Panc1 (cell line): ENCODE results near the gene ZNF107. TPM values are rescaled to one million over a fixed set of nuclear protein-coding genes. Genes with fewer than 3 reads are reported as not detected.

ENCODE experiments used
- ATAC-seq: fragments of 200-7000 bp; cut with Tn5 transposase; 2 replicates; pipeline ENCODE4 v1.9.1; 2020; ENCODE audit warnings: mild to moderate bottlenecking, moderate library complexity
- BruUV-seq: library from RNA; stranded (reverse); fragments of 400-500 nt; replicated peaks from 2 replicates; lab custom pipeline; 2021; lab: Mats Ljungman, UMichigan
- CTCF ChIA-PET: fragments of 300-600 bp; sonication (Branson Sonifier 250); formaldehyde crosslinking; loops from one replicate; lab custom pipeline; 2022; ENCODE audit warnings: antibody characterized with exemption; lab: Charles Lee
- POLR2A ChIA-PET: fragments of 300-600 bp; sonication (Branson Sonifier 250); formaldehyde crosslinking; loops from one replicate; lab custom pipeline; 2022; ENCODE audit warnings: antibody characterized with exemption; lab: Charles Lee
- DNase-seq: peaks from one replicate; pipeline ENCODE4 v3.0.0-alpha.2; 2010; ENCODE audit warnings: low read depth, low spot score
- H3K27ac ChIP-seq: 2 replicates; pipeline ENCODE4 v1.5.1; 2011; ENCODE audit warnings: mild to moderate bottlenecking, low read length, inconsistent platforms
- H3K27me3 ChIP-seq: fragments of 200-500 bp; sonication (Bioruptor generic); 2 replicates; pipeline ENCODE4 v1.6.0; 2014; ENCODE audit warnings: low read length, inconsistent platforms; ENCODE audit not compliant: control insufficient read depth, insufficient read depth
- H3K36me3 ChIP-seq: fragments of 200-500 bp; sonication (Bioruptor generic); 2 replicates; pipeline ENCODE4 v1.5.1; 2014; ENCODE audit warnings: inconsistent platforms, mild to moderate bottlenecking, low read length, moderate library complexity; ENCODE audit not compliant: control insufficient read depth, insufficient read depth
- H3K4me1 ChIP-seq: 2 replicates; pipeline ENCODE4 v1.5.1; 2011; ENCODE audit warnings: inconsistent platforms, mild to moderate bottlenecking, low read length, moderate library complexity; ENCODE audit not compliant: control insufficient read depth, insufficient read depth
- H3K4me3 ChIP-seq, 2 experiments: 2 replicates each; pipeline ENCODE4 v1.5.1; 2011 to 2012; ENCODE audit warnings: low read depth in 2 of 2, low read length in 2 of 2, mild to moderate bottlenecking in 2 of 2, inconsistent platforms in 1 of 2, moderate library complexity in 1 of 2
- H3K9me3 ChIP-seq: fragments of 200-500 bp; sonication (Bioruptor generic); 2 replicates; pipeline ENCODE4 v1.5.1; 2014; ENCODE audit warnings: low read depth, mild to moderate bottlenecking, inconsistent platforms, low read length, moderate library complexity; ENCODE audit not compliant: control insufficient read depth, insufficient read depth
- CTCF ChIP-seq: fragments of 450-650 bp; IDR thresholded peaks from 2 replicates; pipeline ENCODE4 v1.5.1; 2017; ENCODE audit warnings: mild to moderate bottlenecking
- POLR2AphosphoS5 ChIP-seq: IDR thresholded peaks from 2 replicates; pipeline ENCODE4 v1.6.1; 2012; ENCODE audit warnings: mild to moderate bottlenecking, low read depth, low read length, moderate library complexity
- REST ChIP-seq, 2 experiments: IDR thresholded peaks; 2 replicates each; pipeline ENCODE4 v1.6.1; 2011 to 2012; ENCODE audit warnings: low read depth in 2 of 2, control low read depth in 1 of 2, low read length in 1 of 2, mild to moderate bottlenecking in 1 of 2, moderate library complexity in 1 of 2; ENCODE audit not compliant: insufficient read depth in 1 of 2
- SIN3A ChIP-seq: IDR thresholded peaks from 2 replicates; pipeline ENCODE4 v1.6.1; 2012; ENCODE audit warnings: low read depth, mild to moderate bottlenecking, low read length, moderate library complexity, borderline replicate concordance; ENCODE audit not compliant: insufficient read depth
- TCF7L2 ChIP-seq: IDR thresholded peaks from 2 replicates; pipeline ENCODE4 v1.6.1; 2011; ENCODE audit warnings: mild to moderate bottlenecking, low read depth, low read length, inconsistent platforms
- in situ Hi-C: cut with HindIII; loops from 2 replicates; pipeline ENCODE4 v1.10.0; 2016; ENCODE audit warnings: low sequenced_read_pairs, low pct_unique_long_range_greater_than_20kb
- intact Hi-C: fragments of 100-400 bp; cut with micrococcal nuclease; formaldehyde crosslinking; loops from one replicate; pipeline ENCODE4 v1.10.0; 2022; ENCODE audit not compliant: unreplicated experiment
- total RNA-seq: library from RNA; stranded (reverse); gene quantifications from one replicate; pipeline ENCODE4 v1.2.1, GENCODE V29; 2021; ENCODE audit not compliant: unreplicated experiment

The ZNF107 gene
- total RNA-seq, 1 experiment from 2014 or later, result 11.1 TPM

DNA sequence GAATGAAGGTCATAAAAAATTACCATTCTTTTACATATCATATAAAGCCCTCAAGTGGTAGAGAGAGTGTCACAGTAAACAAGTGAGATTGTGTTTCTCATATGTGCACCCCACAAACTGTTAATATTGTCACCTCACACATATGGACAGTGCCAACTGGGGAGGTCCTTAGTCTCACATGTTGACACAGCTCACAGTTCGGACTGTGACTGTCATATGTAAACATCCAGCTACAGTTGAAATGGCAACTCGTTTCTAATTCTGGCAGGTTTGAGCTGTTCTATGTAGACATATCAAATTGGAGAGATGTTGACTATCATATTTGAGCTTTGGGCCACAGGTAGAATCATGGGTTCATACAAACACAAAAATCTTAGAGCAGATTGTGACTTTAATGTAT, 39.4 kb upstream of the ZNF107 start:
- Histone ChIP-seq H3K27me3 (no peaks in the 10 kb centered on the region), H3K27ac (no peak overlapping the region), H3K9me3 (no peaks in the 10 kb centered on the region), H3K4me3 (no peak overlapping the region), H3K4me1 (no peaks in the 10 kb centered on the region), H3K36me3 (no peaks in the 10 kb centered on the region)
- in situ Hi-C loops (no loop called here), intact Hi-C loops (no loop called here)
- TF ChIP-seq TCF7L2, result no peak
- TF ChIP-seq REST (IDR thresholded peaks at IDR 0.05; ENCODE audit: insufficient read depth in 1 of 2, low read depth in 2 of 2, low read length in 1 of 2), result no peak
- TF ChIP-seq CTCF, result no peak
- no peak for TF ChIP-seq SIN3A
- no peak for TF ChIP-seq POLR2AphosphoS5
- ATAC-seq (no peak), DNase-seq (no peak)
- no TSS peak for BruUV-seq
- ChIA-PET POLR2A (no interaction called here), CTCF (interaction anchor here (0.6 kb wide), 1 partner anchor 549 kb away, joined by 3 read pairs; no protein-coding TSS in a partner anchor)

GRCh38 chr7:64628192-64628591, 37.7 kb upstream of the ZNF107 start:
- TF ChIP-seq SIN3A, result no peak
- TF ChIP-seq CTCF, result no peak
- no peak for TF ChIP-seq REST (IDR thresholded peaks at IDR 0.05; ENCODE audit: insufficient read depth in 1 of 2, low read depth in 2 of 2, low read length in 1 of 2)
- no peak for TF ChIP-seq TCF7L2
- TF ChIP-seq POLR2AphosphoS5, result no peak
- intact Hi-C loops, result no loop called here
- ChIA-PET CTCF (no interaction called here), POLR2A (interaction anchor here (0.7 kb wide), 1 partner anchor 660 kb away, joined by 3 read pairs; no protein-coding TSS in a partner anchor)
- Histone ChIP-seq H3K4me3 (no peak overlapping the region), H3K27ac (no peak overlapping the region), H3K36me3 (no peaks in the 10 kb centered on the region), H3K4me1 (no peaks in the 10 kb centered on the region), H3K9me3 (no peaks in the 10 kb centered on the region), H3K27me3 (no peaks in the 10 kb centered on the region)
- no TSS peak for BruUV-seq
- in situ Hi-C loops, result no loop called here
- no peak for DNase-seq
- ATAC-seq, result no peak
